UCSD-AML1 (cell line): Measurements from ENCODE around the gene SDC1.
"Not testable (repeated sequence)": the region's sequence is repeated elsewhere in the genome, so short reads cannot be mapped to it uniquely, and the experiment has no call there.

Experiments used
- DNase-seq: peaks from one replicate; lab custom pipeline; 2025; ENCODE audit not compliant: unreplicated experiment; lab: John Stamatoyannopoulos, UW

SDC1 gene

DNA sequence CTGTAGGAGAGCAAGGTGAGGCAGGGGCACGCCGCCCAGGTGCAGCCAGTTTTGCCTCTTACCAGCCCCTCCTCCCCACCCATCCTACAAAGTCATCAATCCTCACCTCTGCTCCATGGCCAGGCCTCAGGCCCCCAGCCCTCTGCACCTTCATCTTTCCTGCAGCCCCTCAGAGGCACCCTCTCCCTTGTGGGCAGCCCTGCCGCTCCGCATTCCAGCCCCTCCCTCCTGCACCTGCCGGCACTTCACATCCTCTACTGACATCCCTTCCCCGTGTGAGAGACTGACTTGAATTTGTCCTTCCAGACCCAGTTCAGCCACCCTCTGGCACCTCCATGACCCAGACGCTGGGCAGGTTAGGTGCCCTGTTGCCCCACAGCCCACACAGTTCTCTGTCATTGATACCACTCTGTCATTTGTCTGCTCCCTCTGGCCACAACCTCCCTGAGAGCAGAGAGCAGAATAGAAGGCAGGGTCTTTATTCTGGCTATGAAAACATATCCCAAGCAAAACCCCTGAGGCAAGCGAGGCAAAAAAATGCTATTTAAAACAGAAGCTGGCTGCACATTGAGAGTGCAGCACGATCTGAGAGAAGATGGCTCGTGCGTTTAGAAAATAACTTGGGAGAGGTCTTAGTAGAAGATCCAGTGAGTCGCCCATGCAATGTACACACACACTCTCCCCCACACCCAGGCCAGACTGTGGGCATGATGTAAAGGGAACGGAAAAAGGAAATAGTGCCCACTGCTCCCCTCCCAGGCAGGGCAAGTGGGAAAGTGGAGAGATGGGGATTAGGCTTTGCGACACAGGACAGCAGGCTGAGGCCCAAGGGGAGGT, 25.9 kb downstream of the SDC1 start:
- no peak for DNase-seq

DNA sequence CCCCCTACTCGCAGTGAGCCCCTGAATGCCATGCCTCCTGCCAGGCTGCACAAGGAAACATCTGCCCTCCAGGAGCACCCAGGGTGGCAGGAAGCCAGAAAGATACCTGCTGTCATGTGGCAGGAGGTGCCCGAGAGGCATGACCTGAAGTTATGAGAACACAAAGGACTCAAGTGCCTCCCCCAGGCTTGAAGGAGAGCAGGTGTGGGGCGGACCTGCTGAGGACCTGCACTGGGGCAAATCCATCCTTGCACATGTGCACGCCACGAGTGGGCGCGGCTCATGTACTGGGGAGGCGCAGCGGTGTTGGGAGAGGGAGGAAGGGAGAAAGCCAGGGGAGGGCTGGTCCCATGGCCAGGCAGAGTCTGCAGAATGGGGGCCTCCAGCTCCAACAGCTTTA, 26.9 kb downstream of the SDC1 start:
- no peak for DNase-seq

DNA sequence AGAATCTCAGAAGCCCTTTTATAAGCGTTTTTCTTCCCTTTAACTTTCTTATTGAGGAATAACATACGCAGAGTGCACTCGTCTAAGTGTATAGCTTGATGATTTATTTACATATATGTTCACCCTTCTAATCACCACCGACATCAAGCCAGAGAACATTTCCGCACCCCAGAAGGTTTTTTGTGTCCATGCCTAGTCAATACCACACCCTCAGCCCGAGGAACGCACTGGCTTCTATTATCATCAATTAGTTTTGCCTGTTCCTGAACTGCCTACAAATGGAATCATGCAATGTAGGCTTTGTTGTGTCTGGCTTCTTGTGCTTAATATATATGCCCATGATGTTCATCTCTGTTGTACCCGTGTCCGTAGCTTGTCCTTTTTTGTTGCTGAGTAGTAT, 27.7 kb downstream of the SDC1 start:
- no peak for DNase-seq

DNA sequence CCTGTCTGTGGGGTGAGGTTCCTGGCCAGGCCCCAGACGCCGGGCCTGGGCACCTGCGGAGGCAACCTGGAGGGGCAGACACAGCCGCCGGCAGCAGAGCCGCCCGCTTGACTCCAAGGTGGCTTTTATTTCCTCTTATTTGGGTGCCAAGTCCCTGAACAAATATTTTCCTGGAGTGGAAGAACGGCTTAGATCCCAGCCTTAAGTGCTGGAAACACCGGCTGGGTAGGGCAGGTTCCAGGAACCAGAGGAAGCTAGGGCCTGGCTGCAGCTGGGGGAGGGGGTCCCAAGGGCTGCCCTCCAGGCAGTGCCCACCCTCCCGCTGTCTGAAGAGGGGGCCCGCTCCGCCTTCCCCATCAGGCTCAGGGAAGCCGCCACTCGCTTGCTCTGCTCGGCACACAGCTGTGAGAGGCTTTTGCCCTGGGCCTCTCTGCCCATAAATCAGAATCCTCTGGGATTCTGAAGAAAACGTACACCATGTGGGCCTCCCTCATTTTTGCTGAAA, 28.2 kb downstream of the SDC1 start:
- no peak for DNase-seq

DNA sequence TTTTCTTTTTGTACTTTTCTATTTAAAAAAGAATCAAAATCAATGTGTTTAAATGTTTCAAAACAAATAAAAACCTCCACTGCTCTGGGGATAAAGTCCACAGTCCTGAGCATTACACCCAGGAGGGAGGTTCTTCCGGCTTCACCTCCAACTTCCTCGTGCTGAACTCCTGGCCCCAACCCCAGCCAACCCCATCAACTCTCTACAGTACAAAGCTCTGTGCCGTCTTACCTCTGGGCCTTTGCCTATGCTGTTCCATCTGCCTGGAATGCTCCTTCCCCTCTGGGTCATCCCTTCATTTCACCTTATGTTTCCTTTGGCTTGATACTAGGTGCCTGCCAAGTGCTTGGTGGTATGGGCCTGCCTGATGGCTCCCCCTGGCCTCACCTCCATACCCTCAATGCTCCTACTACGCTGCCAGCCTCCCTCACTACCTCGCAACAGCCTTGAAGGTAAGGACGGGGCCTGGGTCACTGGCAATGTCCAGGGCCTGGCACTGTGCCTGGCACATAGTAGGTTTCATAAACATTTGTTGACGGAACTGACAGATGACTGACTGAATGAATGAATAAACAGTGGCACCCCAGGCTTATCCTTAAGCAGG, 28.8 kb downstream of the SDC1 start:
- DNase-seq, result no peak

DNA sequence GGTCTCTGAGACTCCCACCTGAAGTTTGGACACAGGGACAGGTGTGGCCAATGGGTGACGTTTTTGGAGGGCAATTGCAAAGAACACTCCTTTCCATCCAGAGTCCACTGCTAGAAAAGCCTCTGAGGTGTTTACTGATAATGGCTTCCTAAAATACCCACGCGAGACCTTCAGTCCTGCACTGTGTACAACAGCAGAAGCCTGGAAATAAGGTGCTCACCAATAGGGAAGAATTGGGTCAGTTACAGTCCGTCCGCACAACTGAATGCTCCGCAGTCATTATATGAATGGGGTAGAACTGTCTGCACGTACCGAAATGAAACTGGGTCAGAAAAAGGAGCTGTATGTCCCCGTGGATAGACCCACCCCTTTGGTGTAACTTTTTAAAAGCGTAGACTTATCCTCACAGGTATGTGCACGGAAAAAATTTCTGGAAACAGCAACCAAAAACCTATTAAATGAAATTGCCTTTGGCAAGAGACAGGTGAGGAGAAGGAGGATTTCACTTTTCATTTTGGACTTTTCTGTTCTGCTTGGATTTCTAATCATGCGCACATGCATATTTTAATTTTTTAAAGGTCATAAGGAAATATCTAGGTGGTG, 29.4 kb downstream of the SDC1 start:
- no peak for DNase-seq

DNA sequence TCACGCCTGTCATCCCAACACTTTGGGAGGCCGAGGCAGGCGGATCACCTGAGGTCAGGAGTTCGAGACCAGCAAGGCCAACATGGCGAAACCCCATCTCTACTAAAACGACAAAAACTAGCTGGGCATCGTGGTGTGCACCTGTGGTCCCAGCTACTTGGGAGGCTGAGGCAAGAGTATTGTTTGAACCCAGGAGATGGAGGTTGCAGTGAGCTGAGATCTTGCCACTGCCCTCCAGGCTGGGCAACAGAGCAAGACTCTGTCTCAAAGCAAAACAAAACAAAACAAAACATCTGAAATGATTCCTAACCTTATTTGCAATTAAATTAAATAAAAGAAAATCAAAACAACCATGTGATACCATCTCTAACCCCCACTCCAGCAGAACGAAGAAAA, 29.9 kb downstream of the SDC1 start:
- not testable (repeated sequence) for DNase-seq

DNA sequence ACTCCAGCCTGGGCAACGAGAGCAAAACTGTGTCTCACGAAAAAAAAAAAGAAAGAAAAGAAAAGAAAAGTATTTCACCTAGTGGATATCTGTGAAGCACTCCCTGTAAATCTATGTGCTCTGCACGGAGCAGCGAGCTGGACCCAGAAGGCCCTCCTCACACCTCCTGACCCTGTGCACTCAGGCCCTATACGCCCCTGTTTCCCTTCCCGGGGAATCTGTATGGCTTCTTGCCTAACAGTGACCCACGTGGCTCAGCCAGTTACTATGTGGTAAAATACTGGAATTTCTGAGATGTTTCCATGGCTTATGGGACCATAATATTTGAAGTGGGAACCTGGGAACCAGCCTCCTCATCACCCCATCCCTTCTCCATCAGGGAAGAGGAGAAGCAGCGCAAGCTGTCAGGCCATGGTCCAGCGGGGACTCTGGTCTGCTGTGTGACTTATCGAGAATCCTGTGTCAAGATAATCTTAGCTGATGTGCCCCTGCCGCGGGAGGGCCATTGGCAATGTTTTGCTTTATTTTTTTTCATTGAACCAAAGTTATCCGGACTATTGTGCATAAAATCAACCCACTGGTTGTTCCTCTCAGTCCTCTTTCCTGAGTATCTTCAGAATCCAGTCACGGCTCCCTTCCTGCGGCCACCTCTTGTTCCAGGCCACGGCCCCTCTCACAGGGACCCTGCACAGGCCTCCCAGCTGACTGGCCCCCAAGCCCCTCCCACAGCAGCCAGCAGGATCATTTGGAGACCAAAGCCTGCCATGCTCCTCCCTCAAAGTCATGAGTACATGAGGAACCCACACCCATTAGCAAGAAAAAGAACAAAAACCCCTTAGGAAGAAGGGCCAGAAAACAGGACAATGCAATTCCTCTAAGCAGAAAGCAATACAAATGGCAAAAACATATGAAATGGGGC, 30.6 kb downstream of the SDC1 start:
- no peak for DNase-seq

DNA sequence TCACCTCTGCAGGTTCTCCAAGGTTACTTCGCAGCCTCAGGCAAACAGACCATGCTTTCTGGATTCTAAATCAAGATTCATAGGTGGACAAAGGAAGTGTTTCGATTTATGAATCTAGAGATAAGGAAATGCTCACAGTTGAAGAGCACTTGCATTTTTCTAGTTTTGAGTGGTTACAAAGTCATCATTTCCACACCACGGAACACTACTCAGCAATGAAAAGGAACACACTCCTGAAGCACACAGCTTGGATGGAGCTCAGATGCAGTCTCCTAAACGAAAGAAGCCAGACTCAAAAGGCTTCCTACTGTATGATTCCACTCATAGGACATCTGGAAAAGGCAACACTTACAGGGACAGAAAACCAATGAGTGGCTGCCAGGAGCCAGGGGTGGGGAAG, 31.7 kb downstream of the SDC1 start:
- DNase-seq, result no peak

DNA sequence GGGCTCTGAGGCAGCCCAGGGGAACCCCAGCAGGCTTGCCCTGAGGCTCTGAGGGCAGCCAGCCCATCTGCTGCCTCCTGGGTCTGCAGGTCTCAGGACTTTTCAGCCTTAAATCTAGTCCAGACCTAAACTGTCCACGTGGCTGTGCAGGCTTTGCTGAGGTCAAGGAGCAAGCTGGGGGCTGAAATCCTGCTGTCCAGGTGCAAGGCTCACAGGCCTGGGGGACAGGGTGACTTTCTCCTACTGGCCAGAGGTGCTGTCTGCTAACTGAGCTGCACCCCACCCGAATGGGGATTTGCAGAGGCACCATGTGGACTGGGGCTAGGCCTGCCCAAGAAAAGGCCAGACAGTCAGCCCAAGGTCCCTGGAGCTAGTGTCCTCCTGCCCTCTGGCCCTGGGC, 32.1 kb downstream of the SDC1 start:
- no peak for DNase-seq

DNA sequence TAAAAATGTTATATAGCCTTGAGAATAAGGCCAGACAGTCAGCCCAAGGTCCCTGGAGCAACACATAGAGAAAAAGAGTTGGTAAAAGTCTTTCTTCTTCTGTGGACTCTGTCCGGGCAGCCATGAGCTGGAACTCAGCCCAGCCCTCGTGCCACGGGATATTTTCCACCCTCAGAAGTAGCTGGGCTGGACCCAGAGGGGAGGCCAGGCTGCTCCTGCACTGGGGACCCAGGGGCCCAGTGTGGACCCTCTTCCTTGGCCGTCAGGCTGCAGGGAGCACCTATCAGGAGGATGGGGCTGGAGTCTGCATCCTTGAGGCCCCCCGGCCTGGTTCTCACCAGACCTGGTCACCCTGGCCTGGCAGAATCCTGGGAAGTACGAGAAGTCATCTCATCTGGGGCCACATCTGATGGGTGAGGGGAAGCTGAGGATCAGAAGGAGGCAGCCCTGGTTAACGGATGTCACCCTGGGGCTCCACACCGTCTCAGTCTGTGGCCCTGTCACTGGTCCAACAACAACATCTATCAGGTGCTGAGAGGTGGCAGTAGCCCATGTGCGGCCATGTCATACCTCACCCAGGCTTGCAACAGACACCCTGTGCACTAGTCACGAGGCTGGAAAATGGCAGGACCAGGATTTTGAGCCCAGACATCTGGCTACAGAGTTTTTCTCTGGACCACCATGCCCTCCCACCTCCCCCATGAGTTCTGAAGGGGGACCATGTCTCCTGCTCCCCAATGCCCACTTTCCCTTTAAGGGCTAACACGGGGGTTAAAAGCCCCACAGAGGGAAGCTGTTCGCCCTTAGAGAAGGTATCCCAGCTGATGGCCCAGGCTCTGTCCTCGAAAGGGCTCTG, 33.0 kb downstream of the SDC1 start:
- DNase-seq, result no peak

DNA sequence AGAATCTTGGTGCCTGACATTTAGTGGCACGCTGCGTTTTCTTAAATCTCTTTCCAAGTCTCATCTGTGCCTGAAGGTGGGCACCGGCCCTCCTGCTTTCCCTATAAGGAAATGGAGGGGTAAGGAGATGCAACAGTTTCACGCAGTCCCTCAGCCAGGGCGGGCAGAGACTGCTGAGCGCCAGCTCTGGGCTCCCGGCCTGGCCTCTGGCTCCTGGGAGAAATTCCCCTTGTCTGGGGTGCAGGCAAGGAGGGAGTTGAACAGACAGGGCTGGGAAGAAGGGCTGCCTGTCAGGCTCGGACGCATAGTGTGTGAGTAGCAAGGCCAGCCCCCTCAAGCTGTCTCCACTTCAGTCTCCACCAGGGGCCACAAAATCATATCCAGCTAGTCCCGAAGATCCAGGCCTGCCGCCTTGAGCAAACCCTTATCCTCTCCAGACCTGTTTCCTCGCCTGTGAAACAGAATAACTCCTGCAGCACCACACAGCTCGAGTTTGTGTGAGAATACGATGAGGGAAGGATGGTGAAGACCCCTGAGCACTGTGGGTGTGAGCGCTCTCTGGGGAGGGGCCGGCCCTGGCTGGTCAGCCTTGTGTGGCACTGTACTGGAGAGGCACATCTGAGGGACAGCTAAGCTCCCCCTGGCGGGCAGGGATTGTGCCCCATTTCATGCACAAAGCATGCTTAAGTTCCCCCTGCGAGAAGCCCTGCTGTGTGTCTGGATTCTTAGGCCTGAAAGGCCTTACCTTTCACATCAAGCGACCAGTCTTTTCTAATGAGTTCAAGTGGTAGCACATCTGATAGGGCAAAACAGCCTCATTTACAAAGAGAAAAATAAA, 33.8 kb downstream of the SDC1 start:
- peak; percentile 70 for DNase-seq

DNA sequence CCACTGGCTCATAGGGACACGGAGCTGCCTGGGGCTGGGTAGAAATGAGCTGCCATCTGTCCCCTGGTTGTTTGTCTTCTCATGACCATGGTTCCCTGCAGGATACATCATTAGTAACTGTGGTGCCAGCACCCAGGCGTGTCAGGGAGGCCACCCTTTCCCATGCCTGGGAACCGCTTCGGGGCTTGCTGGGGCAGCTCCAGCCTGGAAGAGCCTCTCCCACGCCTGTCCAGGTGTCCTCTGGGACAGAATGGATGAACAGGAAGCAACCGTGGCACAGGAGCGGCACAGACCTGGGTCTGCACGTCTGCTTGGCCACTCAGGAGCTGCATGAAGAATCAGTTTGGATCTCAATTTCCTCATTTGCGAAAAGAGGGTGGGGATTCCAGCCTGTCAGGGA, 34.8 kb downstream of the SDC1 start:
- no peak for DNase-seq

DNA sequence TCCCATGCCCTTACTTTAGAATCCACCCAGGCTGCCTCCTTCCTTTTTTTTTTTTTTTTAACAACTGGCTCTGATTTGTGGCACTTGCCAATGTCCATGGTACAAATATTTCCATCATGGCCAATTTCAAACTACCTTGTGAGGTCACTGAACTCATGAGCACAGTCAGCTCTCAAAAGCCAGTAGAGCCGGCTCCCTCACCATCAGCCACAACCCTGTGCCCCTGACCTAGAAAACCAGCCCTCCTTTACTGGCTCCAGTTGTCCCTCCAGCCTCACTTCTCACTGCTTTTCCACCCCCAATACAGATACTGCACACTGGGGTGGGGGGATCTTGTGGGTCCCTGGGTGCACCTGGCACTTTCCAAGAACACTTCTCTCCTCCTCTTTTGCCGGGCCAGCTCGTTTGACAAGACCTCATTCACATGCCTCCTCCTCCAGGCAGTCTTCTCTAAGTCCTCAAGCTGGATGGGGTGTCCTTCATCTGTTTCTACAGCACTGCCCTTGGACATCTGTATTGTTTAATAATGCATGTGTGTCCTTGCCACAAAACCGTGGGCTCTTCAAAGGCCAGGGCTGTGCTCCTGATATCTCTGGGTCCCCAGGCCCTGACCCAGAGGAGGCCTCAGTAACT, 35.5 kb downstream of the SDC1 start:
- no peak for DNase-seq

DNA sequence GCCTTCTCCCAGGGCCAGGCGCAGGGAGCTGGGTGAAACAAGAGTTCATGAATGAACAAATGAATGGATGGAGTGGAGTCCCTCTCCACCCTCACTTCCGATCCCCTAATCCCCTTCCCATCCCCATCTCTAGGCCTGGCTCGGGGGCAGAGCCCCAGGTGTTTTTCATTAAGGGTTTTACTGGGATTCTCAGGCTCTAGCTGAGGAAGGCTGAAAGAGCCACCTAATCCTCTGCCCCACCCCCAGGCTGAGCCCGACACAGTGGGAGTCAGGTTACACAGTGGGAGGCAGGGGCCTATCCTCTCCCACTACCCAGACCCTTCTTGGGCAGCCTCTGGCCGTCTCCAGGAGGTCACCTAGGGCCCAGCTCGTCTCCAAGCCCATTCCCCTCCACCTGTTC, 36.1 kb downstream of the SDC1 start:
- no peak for DNase-seq

DNA sequence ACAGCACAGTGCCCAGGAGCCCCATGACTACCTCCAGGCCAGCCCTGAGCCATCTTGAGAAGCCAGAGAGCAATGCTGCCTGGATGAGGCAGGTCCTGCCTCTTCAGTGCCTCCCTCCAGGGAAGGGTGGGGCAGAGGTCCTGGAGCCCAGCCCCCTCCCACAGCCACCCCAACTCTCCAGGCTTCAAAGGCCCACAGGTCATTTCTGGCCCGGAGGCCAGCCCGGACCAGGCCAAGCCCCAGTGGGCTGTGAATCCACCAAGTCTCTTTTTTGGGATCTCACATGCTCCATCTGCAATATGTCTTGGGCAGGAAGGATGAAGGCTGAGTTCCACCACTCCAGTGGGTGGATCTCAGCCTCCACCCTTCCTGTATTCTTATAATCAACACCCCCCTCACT, 36.7 kb downstream of the SDC1 start:
- DNase-seq, result no peak

DNA sequence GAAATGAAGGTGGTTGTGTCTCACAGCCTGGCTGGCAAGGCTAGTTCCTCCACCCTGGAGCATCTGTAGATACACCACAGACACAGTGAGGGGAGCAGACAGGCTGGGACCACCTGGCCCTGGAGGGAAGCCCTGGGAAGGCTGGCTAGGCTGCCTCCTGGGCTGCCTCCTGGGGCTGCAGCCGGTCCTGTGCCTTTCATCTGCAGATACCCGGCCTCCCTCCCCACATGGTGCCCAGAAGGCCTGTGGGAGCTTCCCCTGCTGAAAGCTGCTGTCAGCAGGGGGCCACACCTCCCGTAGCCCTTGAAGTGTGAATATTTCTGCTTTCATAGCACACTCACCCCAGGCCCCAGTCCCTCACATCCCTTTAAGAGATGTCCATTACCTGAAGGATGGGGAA, 37.6 kb downstream of the SDC1 start:
- DNase-seq, result no peak

DNA sequence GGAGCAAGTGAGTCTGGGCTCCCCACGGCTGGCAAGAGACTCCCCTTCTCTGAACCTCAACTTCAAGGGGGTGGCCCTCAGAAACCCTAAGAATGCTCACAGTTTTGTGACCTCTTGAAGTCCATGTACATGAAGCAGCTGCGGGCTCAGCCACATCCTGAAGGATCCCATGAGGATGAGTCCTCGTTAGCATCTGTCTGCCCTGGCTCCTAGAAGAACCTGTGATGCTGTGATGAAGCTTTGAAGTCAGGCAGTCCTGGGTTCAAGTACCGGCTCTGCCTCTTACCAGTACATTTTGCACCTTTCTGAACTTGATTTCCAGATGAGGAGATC, 38.1 kb downstream of the SDC1 start:
- no peak for DNase-seq
